ENCODE measurements around the gene NCAM1.

NCAM1 gene

GRCh38 chr11:113167599-113167998 is 206.4 kb downstream of the NCAM1 start:
- H3K9ac ChIP-seq (ENCODE audit: low read depth, low read length) = no peak overlapping the region
- ATAC-seq (ENCODE audit: insufficient read depth, low read depth) = no peak
- no peaks in the 10 kb centered on the region for H3K27me3 ChIP-seq (ENCODE audit: insufficient read depth, low read length, poor library complexity)
- H4K20me1 ChIP-seq (ENCODE audit: insufficient read depth, low read length) = no peaks in the 10 kb centered on the region
- H3K4me3 ChIP-seq (ENCODE audit: low read depth in 1 of 2, low read length in 2 of 2) = no peak overlapping the region
- DNase-seq = no peak
- TF ChIP-seq CTCF (IDR thresholded peaks at IDR 0.05; ENCODE audit: borderline replicate concordance, extremely low read depth, low read length, poor library complexity, severe bottlenecking) = no peak
- TF ChIP-seq EZH2 (IDR thresholded peaks at IDR 0.05; ENCODE audit: borderline replicate concordance, low read depth, low read length, severe bottlenecking) = no peak
- no peak overlapping the region for H3K27ac ChIP-seq (ENCODE audit: low read length)
- H3K4me2 ChIP-seq (ENCODE audit: insufficient read depth, low read length) = no peak overlapping the region
- no peaks in the 10 kb centered on the region for H3K36me3 ChIP-seq (ENCODE audit: insufficient read depth, low read length)
- H3K9me3 ChIP-seq (ENCODE audit: insufficient read depth, low read length, severe bottlenecking) = no peaks in the 10 kb centered on the region
- H2AFZ ChIP-seq (ENCODE audit: low read depth, low read length) = no peak overlapping the region
- no peaks in the 10 kb centered on the region for H3K4me1 ChIP-seq (ENCODE audit: insufficient read depth, low read length)
- H3K79me2 ChIP-seq (ENCODE audit: insufficient read depth, low read length) = no peaks in the 10 kb centered on the region

- H3K4me3 ChIP-seq (ENCODE audit: low read depth in 1 of 2, low read length in 2 of 2) = no peak overlapping the region
- H3K4me1 ChIP-seq (ENCODE audit: insufficient read depth, low read length) = no peaks in the 10 kb centered on the region
- no peak for ATAC-seq (ENCODE audit: insufficient read depth, low read depth)
- H2AFZ ChIP-seq (ENCODE audit: low read depth, low read length) = no peak overlapping the region
- TF ChIP-seq EZH2 (IDR thresholded peaks at IDR 0.05; ENCODE audit: borderline replicate concordance, low read depth, low read length, severe bottlenecking) (no peak), CTCF (IDR thresholded peaks at IDR 0.05; ENCODE audit: borderline replicate concordance, extremely low read depth, low read length, poor library complexity, severe bottlenecking) (no peak)
- no peaks in the 10 kb centered on the region for H3K9me3 ChIP-seq (ENCODE audit: insufficient read depth, low read length, severe bottlenecking)
- no peak overlapping the region for H3K27ac ChIP-seq (ENCODE audit: low read length)
- H3K4me2 ChIP-seq (ENCODE audit: insufficient read depth, low read length) = no peak overlapping the region
- no peaks in the 10 kb centered on the region for H3K79me2 ChIP-seq (ENCODE audit: insufficient read depth, low read length)
- H3K27me3 ChIP-seq (ENCODE audit: insufficient read depth, low read length, poor library complexity) = no peaks in the 10 kb centered on the region
- H3K36me3 ChIP-seq (ENCODE audit: insufficient read depth, low read length) = no peaks in the 10 kb centered on the region
- DNase-seq = no peak
- no peaks in the 10 kb centered on the region for H4K20me1 ChIP-seq (ENCODE audit: insufficient read depth, low read length)
- H3K9ac ChIP-seq (ENCODE audit: low read depth, low read length) = no peak overlapping the region
These were observed 207.4 kb downstream of the NCAM1 start for GRCh38 chr11:113168354-113169342.

- ATAC-seq (ENCODE audit: insufficient read depth, low read depth) (no peak), DNase-seq (no peak)
- Histone ChIP-seq H3K4me3 (ENCODE audit: low read depth in 1 of 2, low read length in 2 of 2) (no peak overlapping the region), H3K36me3 (ENCODE audit: insufficient read depth, low read length) (no peaks in the 10 kb centered on the region), H3K4me1 (ENCODE audit: insufficient read depth, low read length) (no peaks in the 10 kb centered on the region), H3K27me3 (ENCODE audit: insufficient read depth, low read length, poor library complexity) (peaks cover 3% of the 10 kb centered on the region), H3K79me2 (ENCODE audit: insufficient read depth, low read length) (no peaks in the 10 kb centered on the region), H3K9ac (ENCODE audit: low read depth, low read length) (no peak overlapping the region), H3K27ac (ENCODE audit: low read length) (no peak overlapping the region), H3K9me3 (ENCODE audit: insufficient read depth, low read length, severe bottlenecking) (no peaks in the 10 kb centered on the region), H3K4me2 (ENCODE audit: insufficient read depth, low read length) (no peak overlapping the region), H2AFZ (ENCODE audit: low read depth, low read length) (no peak overlapping the region), H4K20me1 (ENCODE audit: insufficient read depth, low read length) (no peaks in the 10 kb centered on the region)
- no peak for TF ChIP-seq CTCF (IDR thresholded peaks at IDR 0.05; ENCODE audit: borderline replicate concordance, extremely low read depth, low read length, poor library complexity, severe bottlenecking)
- TF ChIP-seq EZH2 (IDR thresholded peaks at IDR 0.05; ENCODE audit: borderline replicate concordance, low read depth, low read length, severe bottlenecking) = no peak
These were observed 211.2 kb downstream of the NCAM1 start for GRCh38 chr11:113172382-113172951.
